B cell (primary cell): ENCODE results near the gene NDUFV2. TPM values are rescaled to one million over a fixed set of nuclear protein-coding genes. Genes with fewer than 3 reads are reported as not detected.
"Not testable (repeated sequence)": the region's sequence is repeated elsewhere in the genome, so short reads cannot be mapped to it uniquely, and the experiment has no call there.

Source experiments
- ATAC-seq: fragments of 200-7000 bp; cut with Tn5 transposase; one replicate; pipeline ENCODE4 v1.10.0; 2021; ENCODE audit warnings: low read depth, mild to moderate bottlenecking, moderate number of reproducible peaks, moderate library complexity
- CTCF ChIA-PET: fragments of 350-600 bp; sonication (Branson Sonifier 250); formaldehyde crosslinking; loops from one replicate; lab custom pipeline; 2021; ENCODE audit warnings: antibody characterized with exemption, inconsistent platforms; lab: Charles Lee
- POLR2A ChIA-PET: fragments of 350-600 bp; sonication (Branson Sonifier 250); formaldehyde crosslinking; loops from one replicate; lab custom pipeline; 2021; ENCODE audit warnings: antibody characterized with exemption; lab: Charles Lee
- DNase-seq: peaks from one replicate; pipeline ENCODE4 v3.0.0; 2013
- H2AFZ ChIP-seq: 2 replicates; pipeline ENCODE4 v1.6.1; 2012; ENCODE audit warnings: mild to moderate bottlenecking, low read depth, low read length; ENCODE audit not compliant: insufficient read depth, poor library complexity, severe bottlenecking
- H3K27ac ChIP-seq, 2 donors: 1 replicate in 1 of 2; 2 replicates in 1 of 2; pipeline ENCODE4 v1.5.1; 2012 to 2013; ENCODE audit warnings: low read length in 2 of 2, mild to moderate bottlenecking in 2 of 2, moderate library complexity in 1 of 2
- H3K27me3 ChIP-seq, 4 experiments: fragments of 200-600 bp in 1 of 4; sonication (generic) in 1 of 4; replicated peaks in 1 of 4; 1 replicate in 2 of 4; 2 replicates in 2 of 4; pipeline versions ENCODE4 v1.6.1 to v1.7.0; 2013 to 2016; ENCODE audit warnings: low read length in 3 of 4, mild to moderate bottlenecking in 2 of 4, mixed read lengths in 1 of 4, moderate library complexity in 1 of 4; ENCODE audit not compliant: insufficient read depth in 4 of 4, control insufficient read depth in 3 of 4; ENCODE audit errors: control extremely low read depth in 1 of 4
- H3K36me3 ChIP-seq, 2 experiments: replicated peaks in 1 of 2; 1 replicate in 1 of 2; 2 replicates in 1 of 2; pipeline versions ENCODE4 v1.6.1 to v1.7.1; 2013; ENCODE audit warnings: low read length in 1 of 2; ENCODE audit not compliant: insufficient read depth in 2 of 2, control insufficient read depth in 1 of 2; ENCODE audit errors: control extremely low read depth in 1 of 2, extremely low read depth in 1 of 2
- H3K4me1 ChIP-seq, 2 donors: fragments of 200-600 bp in 1 of 2; sonication (generic) in 1 of 2; 1 replicate in 1 of 2; 2 replicates in 1 of 2; pipeline versions ENCODE4 v1.5.1 to v1.6.1; 2013 to 2017; ENCODE audit warnings: low read length in 2 of 2; ENCODE audit not compliant: control insufficient read depth in 2 of 2, insufficient read depth in 2 of 2
- H3K4me2 ChIP-seq: replicated peaks from 2 replicates; pipeline ENCODE3; 2012; ENCODE audit warnings: mild to moderate bottlenecking, low read depth, low read length; ENCODE audit not compliant: poor library complexity, severe bottlenecking
- H3K4me3 ChIP-seq, 5 experiments: fragments of 200-600 bp in 1 of 5; sonication (generic) in 1 of 5; 1 replicate in 3 of 5; 2 replicates in 2 of 5; pipeline versions ENCODE4 v1.5.1 to v1.7.0; 2011 to 2016; ENCODE audit warnings: low read length in 4 of 5, mild to moderate bottlenecking in 4 of 5, low read depth in 2 of 5, control low read depth in 1 of 5, moderate library complexity in 1 of 5; ENCODE audit not compliant: insufficient read depth in 1 of 5; ENCODE audit errors: control extremely low read depth in 1 of 5, extremely low read depth in 1 of 5
- H3K79me2 ChIP-seq: fragments of 200-600 bp; sonication (generic); one replicate; pipeline ENCODE4 v1.6.0; 2016; ENCODE audit warnings: low read length; ENCODE audit not compliant: control insufficient read depth, insufficient read depth
- H3K9ac ChIP-seq: fragments of 200-600 bp; sonication (generic); 2 replicates; pipeline ENCODE4 v1.6.1; 2017; ENCODE audit warnings: mild to moderate bottlenecking, low read length, moderate library complexity
- H3K9me3 ChIP-seq, 3 donors: one replicate each; pipeline versions ENCODE4 v1.6.1 to v1.7.1; 2013; ENCODE audit warnings: low read length in 2 of 3; ENCODE audit not compliant: control insufficient read depth in 2 of 3, insufficient read depth in 1 of 3; ENCODE audit errors: control extremely low read depth in 1 of 3
- H4K20me1 ChIP-seq: 2 replicates; pipeline ENCODE4 v1.6.0; 2012; ENCODE audit warnings: mild to moderate bottlenecking, low read length; ENCODE audit not compliant: insufficient read depth, control insufficient read depth, poor library complexity, severe bottlenecking
- H3K27ac Mint-ChIP-seq: one replicate; pipeline ENCODE4 v1.8.0; 2021; ENCODE audit warnings: mixed read lengths
- H3K27me3 Mint-ChIP-seq: one replicate; pipeline ENCODE4 v1.8.0; 2021; ENCODE audit warnings: mixed read lengths
- H3K4me1 Mint-ChIP-seq: one replicate; pipeline ENCODE4 v1.8.0; 2021; ENCODE audit warnings: mixed read lengths
- H3K4me3 Mint-ChIP-seq: one replicate; pipeline ENCODE4 v1.8.0; 2021; ENCODE audit warnings: mixed read lengths
- H3K9me3 Mint-ChIP-seq: one replicate; pipeline ENCODE4 v1.8.0; 2022; ENCODE audit warnings: mixed read lengths; ENCODE audit not compliant: insufficient read depth
- CTCF ChIP-seq: fragments of 200-600 bp; IDR thresholded peaks from one replicate; pipeline ENCODE4 v1.8.0; 2022; ENCODE audit warnings: antibody characterized with exemption, mild to moderate bottlenecking
- EZH2 ChIP-seq: IDR thresholded peaks from 2 replicates; pipeline ENCODE4 v1.6.1; 2012; ENCODE audit warnings: borderline replicate concordance, low read depth, mild to moderate bottlenecking, moderate library complexity, low read length; ENCODE audit not compliant: insufficient read depth, poor library complexity, severe bottlenecking
- WGBS: methylation state at CpG from one replicate; pipeline ENCODE4 v1.1.5; 2013; ENCODE audit warnings: missing lambda C conversion rate; ENCODE audit not compliant: insufficient coverage; 5-methylcytosine and 5-hydroxymethylcytosine counted together
- intact Hi-C: fragments of 100-400 bp; cut with micrococcal nuclease; formaldehyde crosslinking; loops from one replicate; pipeline ENCODE4 v1.10.0; 2022
- polyA plus RNA-seq: library from polyadenylated mRNA; depleted of rRNA; stranded (reverse); fragments of >200 nt; gene quantifications from 2 replicates; pipeline ENCODE4 v1.2.3, GENCODE V29; 2012
- total RNA-seq, 2 donors: library from RNA; stranded (reverse); fragments of 120-200 nt in 1 of 2; gene quantifications; 1 replicate in 1 of 2; 2 replicates in 1 of 2; pipeline versions ENCODE4 v1.2.3 to v1.2.4, GENCODE V29; 2013 to 2022

Gene NDUFV2
- total and polyA plus RNA-seq, 2 donors (not counting 1 experiment from before 2014, with no cell fraction given): 44.4 to 137 TPM

DNA sequence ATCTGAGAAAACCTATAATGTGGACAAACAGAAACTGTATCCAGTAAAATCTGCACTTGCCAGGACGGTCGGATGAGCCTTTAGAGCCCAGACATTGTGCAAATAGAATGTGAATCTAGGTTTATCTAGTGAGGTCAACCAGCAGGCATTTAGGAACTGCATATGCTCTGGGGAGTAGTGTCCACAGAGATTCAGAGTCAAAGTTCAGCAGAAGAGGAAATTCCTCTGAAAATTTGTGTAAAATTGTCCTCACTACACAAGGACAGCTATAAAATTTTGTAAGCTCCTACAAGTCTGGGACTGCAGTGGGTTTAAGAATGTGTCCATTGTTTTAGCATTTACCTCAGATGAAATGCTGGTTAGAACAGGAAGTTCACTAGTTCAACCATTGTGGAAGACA, 9.8 kb upstream of the NDUFV2 start:
- Histone ChIP-seq H3K27me3 (no peaks in the 10 kb centered on the region), H3K9me3 (no peaks in the 10 kb centered on the region), H3K27ac (no peak overlapping the region), H3K4me2 (no peak overlapping the region), H2AFZ (no peak overlapping the region), H3K4me1 (peaks cover 14 to 15% of the 10 kb centered on the region in 2 donors), H3K9ac (no peak overlapping the region), H3K4me3 (no peak overlapping the region), H3K79me2 (no peaks in the 10 kb centered on the region), H4K20me1 (no peaks in the 10 kb centered on the region), H3K36me3 (no peaks in the 10 kb centered on the region)
- ChIA-PET CTCF (no interaction called here), POLR2A (no interaction called here)
- H3K9me3 Mint-ChIP-seq: no peaks in the 10 kb centered on the region
- intact Hi-C loops: no loop called here
- 100% methylated on average over 2 of the region's 2 CpGs for WGBS
- no peak overlapping the region for H3K4me3 Mint-ChIP-seq
- H3K4me1 Mint-ChIP-seq: peaks cover 21% of the 10 kb centered on the region
- ATAC-seq (no peak), DNase-seq (no peak)
- H3K27ac Mint-ChIP-seq: no peak overlapping the region
- TF ChIP-seq CTCF: no peak
- no peak for TF ChIP-seq EZH2
- no peaks in the 10 kb centered on the region for H3K27me3 Mint-ChIP-seq

DNA sequence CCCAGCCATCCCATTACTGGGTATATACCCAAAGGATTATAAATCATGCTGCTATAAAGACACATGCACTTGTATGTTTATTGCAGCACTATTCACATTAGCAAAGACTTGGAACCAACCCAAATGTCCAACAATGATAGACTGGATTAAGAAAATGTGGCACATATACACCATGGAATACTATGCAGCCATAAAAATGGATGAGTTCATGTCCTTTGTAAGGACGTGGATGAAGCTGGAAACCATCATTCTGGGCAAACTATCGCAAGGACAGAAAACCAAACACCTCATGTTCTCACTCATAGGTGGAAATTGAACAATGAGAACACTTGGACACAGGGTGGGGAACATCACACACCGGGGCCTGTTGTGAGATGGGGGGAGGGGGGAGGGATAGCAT, 9.4 kb upstream of the NDUFV2 start:
- H4K20me1 ChIP-seq, H3K9me3 Mint-ChIP-seq, H3K9ac ChIP-seq, H2AFZ ChIP-seq, H3K4me3 ChIP-seq, ATAC-seq, H3K36me3 ChIP-seq, intact Hi-C loops, CTCF ChIA-PET, H3K4me3 Mint-ChIP-seq, H3K27me3 ChIP-seq, H3K79me2 ChIP-seq, POLR2A ChIA-PET, DNase-seq, H3K9me3 ChIP-seq, H3K4me2 ChIP-seq, H3K27ac ChIP-seq, H3K27me3 Mint-ChIP-seq: not testable (repeated sequence)
- WGBS: no CpG with 5 or more reads among the region's 3 CpGs
- H3K4me1 ChIP-seq: peaks cover 14 to 15% of the 10 kb centered on the region in 2 donors
- H3K4me1 Mint-ChIP-seq: peaks cover 21% of the 10 kb centered on the region
- H3K27ac Mint-ChIP-seq: peak overlapping the region; percentile 59
